IPS-NIHi7 (cell line): ENCODE data around the gene BANP.
"Not testable (repeated sequence)": the region's sequence is repeated elsewhere in the genome, so short reads cannot be mapped to it uniquely, and the experiment has no call there.

ENCODE experiments used
- DNase-seq: peaks from one replicate; pipeline ENCODE4 v3.0.0; 2012; ENCODE audit warnings: mixed read lengths; ENCODE audit errors: extremely low spot score

BANP gene

GRCh38 chr16:88120812-88121211 is 169.6 kb downstream of the BANP start:
- DNase-seq = no peak

DNA sequence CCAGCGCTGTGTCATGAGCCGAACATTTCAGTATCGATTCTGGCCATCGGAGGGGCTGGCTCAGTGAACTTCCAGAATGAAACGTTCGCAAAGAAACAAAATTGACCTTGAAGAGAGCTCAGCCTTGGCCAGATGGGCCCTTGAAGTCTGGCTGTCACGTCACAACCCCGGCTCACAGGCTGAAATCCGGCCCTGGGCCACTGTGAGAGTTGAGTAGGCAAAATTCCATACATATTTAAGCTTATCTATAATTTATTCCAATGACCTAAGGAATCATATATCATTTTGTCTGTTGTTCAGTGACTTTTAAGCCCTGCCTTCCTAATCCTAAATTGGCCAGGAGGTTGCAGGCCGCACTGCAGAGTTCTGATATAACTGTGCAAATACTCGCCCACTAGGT is 170.2 kb downstream of the BANP start:
- DNase-seq = not testable (repeated sequence)

DNA sequence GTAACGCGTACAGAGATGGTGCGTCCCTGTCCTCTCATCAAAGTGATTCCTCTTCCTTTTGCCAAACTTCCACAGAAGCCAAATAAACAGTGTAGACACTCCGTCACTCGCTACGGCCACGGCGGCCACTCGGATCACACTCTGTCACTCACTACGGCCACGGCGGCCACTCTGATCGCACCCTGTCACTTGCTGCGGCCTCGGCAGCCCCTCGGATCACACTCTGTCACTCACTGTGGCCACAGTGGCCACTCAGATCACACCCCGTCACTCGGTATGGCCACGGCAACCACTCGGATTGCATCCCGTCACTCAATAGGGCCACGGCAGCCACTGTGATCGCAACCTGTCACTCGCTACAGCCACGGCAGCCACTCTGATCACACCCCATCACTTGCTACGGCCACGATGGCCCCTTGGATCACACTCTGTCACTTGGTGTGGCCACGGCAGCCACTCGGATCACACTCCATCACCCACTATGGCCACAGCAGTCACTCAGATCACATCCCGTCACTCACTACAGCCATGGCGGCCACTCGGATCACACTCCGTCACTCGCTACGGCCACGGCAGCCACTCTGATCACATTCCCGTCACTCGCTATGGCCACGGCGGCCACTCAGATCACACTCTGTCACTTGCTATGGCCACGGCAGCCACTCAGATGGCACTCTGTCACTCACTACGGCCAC is 170.8 kb downstream of the BANP start:
- DNase-seq = no peak
